Pancreas (tissue), 10 donors: ENCODE results near the gene NR1I2. TPM values are rescaled to one million over a fixed set of nuclear protein-coding genes. Genes with fewer than 3 reads are reported as not detected.

Experiments
- ATAC-seq, 4 donors: fragments of 200-7000 bp; cut with Tn5 transposase; one replicate each; pipeline versions ENCODE4 v1.8.0 to v1.9.1; 2020; ENCODE audit warnings: mild to moderate bottlenecking in 4 of 4, moderate library complexity in 4 of 4
- DNase-seq, 6 donors: peaks; one replicate each; pipeline ENCODE4 v3.0.0-alpha.2; 2020
- FAIRE-seq: peaks from 2 replicates; lab custom pipeline; 2012; peaks lifted over from hg19 to GRCh38; lab: Jason Lieb, UNC
- H3K27ac ChIP-seq, 4 donors: fragments of 200-600 bp; sonication (generic); 1 replicate in 3 of 4; 2 replicates in 1 of 4; pipeline versions ENCODE4 v1.5.0 to v1.8.0; 2020
- H3K27me3 ChIP-seq, 4 donors: fragments of 200-600 bp; one replicate each; pipeline ENCODE4 v1.8.0; 2021
- H3K36me3 ChIP-seq, 3 donors: fragments of 200-600 bp; sonication (generic) in 1 of 3; one replicate each; pipeline versions ENCODE4 v1.5.0 to v1.8.0; 2020 to 2021
- H3K4me1 ChIP-seq, 3 donors: fragments of 200-600 bp; one replicate each; pipeline ENCODE4 v1.8.0; 2021
- H3K4me3 ChIP-seq, 4 donors: fragments of 200-600 bp; sonication (generic) in 2 of 4; one replicate each; pipeline versions ENCODE4 v1.5.0 to v1.8.0; 2020 to 2021
- H3K9me3 ChIP-seq, 4 donors: fragments of 200-600 bp; one replicate each; pipeline ENCODE4 v1.8.0; 2021
- WGBS, 2 donors: extraction: QIAGEN DNeasy Blood & Tissue Kit; methylation state at CpG; one replicate each; pipeline ENCODE4 v1.1.7; 2013; 5-methylcytosine and 5-hydroxymethylcytosine counted together
- intact Hi-C, 3 donors: fragments of 100-400 bp; cut with DNase I; formaldehyde crosslinking; loops; one replicate each; pipeline versions ENCODE4 v1.11.1 to v1.14.2; 2022
- polyA plus RNA-seq, 2 donors: library from polyadenylated mRNA; stranded (reverse); fragments of 200-250 nt; gene quantifications; one replicate each; pipeline ENCODE4 v1.2.3, GENCODE V29; 2013
- total RNA-seq, 6 donors: library from RNA; stranded (reverse); fragmentation: NEBNext Ultra II Directional in 4 of 6; extraction: Animal tissue kit (Norgen Biotek cat#: 25700) in 4 of 6; gene quantifications; one replicate each; pipeline versions ENCODE4 v1.2.1 to v1.2.4, GENCODE V29; 2021 to 2023
- TF ChIP-seq, protein P1 (sequence below), 4 donors: fragments of 200-600 bp; sonication (generic) in 3 of 4; IDR thresholded peaks; one replicate each; pipeline versions ENCODE4 v1.5.0 to v1.8.0; 2021; ENCODE audit warnings: antibody characterized with exemption in 4 of 4
- donor health status: healthy with polysubstance abuse.
- donor health status: DM: no; HTN: no; CAD: no; lungs with moderate emphysema.
- donor health status: DM: no; HTN: no; CAD: no.
- donor health status: control.
- donor health status: control.
- donor health status: Bipolar disorder and iron deficiency.
- donor health status: DM: yes; HTN: yes; CAD: no.
- donor health status: DM: no; HTN: no; CAD: no.
- donor health status: DM: no; HTN: no; CAD: no.
- donor health status: DM: yes; HTN: yes; CAD: no.

The NR1I2 gene
- total RNA-seq (under 1 TPM; 0.12 to 0.31 (median 0.19) TPM), polyA plus RNA-seq (under 1 TPM; 0.26 to 0.30 TPM)

DNA sequence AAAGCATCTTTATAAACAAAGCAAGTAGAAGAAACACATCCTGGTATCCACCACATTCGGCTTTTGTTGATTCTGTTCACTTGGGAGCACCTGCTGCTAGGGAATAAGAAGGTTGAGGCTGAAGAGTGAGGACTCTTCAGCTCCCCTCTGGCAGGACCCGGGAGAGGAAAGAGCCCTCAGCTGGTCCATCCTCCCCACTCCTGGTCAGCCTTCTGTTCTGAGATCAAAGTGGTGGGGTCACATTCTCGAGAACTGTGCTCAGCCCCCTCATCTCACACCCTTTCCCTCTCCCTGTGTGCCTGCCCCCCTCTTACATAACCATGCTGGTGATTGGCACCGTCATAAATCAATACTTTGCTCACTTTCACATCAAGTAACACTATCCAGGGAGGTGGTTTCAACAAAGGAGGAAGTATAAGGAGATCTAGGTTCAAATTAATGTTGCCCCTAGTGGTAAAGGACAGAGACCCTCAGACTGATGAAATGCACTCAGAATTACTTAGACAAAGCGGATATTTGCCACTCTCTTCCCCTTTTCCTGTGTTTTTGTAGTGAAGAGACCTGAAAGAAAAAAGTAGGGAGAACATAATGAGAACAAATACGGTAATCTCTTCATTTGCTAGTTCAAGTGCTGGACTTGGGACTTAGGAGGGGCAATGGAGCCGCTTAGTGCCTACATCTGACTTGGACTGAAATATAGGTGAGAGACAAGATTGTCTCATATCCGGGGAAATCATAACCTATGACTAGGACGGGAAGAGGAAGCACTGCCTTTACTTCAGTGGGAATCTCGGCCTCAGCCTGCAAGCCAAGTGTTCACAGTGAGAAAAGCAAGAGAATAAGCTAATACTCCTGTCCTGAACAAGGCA, at the start of gene NR1I2:
Gene NR1I2, plus strand, starts transcription at position 772 of the 869 bp plus-strand sequence.
- WGBS, 2 donors = 68 to 74% methylated on average over 10 of the region's 10 CpGs
- intact Hi-C loops = no loop called here
- ATAC-seq = no peak
- Histone ChIP-seq H3K36me3 (no peaks in the 10 kb centered on the region), H3K27ac (no peak within 1 kb of the TSS), H3K4me1 (no peaks in the 10 kb centered on the region), H3K27me3 (no peaks in the 10 kb centered on the region), H3K4me3 (no peak within 1 kb of the TSS), H3K9me3 (no peaks in the 10 kb centered on the region)
- TF ChIP-seq, protein P1, sequence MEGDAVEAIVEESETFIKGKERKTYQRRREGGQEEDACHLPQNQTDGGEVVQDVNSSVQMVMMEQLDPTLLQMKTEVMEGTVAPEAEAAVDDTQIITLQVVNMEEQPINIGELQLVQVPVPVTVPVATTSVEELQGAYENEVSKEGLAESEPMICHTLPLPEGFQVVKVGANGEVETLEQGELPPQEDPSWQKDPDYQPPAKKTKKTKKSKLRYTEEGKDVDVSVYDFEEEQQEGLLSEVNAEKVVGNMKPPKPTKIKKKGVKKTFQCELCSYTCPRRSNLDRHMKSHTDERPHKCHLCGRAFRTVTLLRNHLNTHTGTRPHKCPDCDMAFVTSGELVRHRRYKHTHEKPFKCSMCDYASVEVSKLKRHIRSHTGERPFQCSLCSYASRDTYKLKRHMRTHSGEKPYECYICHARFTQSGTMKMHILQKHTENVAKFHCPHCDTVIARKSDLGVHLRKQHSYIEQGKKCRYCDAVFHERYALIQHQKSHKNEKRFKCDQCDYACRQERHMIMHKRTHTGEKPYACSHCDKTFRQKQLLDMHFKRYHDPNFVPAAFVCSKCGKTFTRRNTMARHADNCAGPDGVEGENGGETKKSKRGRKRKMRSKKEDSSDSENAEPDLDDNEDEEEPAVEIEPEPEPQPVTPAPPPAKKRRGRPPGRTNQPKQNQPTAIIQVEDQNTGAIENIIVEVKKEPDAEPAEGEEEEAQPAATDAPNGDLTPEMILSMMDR (IDR thresholded peaks at IDR 0.05) = no peak
- no peak for DNase-seq
- no peak for FAIRE-seq

DNA sequence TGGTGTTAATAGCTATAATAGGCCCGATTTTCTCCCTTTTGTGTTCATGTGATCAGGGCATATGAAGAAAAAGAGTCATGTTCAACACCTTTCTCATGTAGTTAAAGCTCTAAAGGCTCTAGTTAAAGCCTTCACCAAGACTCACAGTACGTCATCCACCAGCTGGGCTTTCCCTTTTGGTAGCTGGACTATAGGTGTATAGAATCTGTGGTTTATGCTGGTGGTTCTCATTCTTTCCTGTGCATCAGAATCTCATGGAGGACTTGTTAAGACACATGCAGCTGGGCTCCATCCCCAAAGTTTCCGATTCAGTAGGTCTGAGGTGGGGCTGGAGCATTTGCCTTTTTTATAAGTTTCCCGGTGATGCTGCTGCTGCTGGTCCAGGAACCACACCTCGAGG, 48.1 kb upstream of the NR1I2 start:
- TF ChIP-seq, protein P1 (IDR thresholded peaks at IDR 0.05) = no peak
- Histone ChIP-seq H3K36me3 (peaks cover 0 to 9% (median 0%) of the 10 kb centered on the region in 3 donors), H3K27me3 (no peaks in the 10 kb centered on the region), H3K27ac (no peak overlapping the region), H3K4me3 (no peak overlapping the region), H3K4me1 (no peaks in the 10 kb centered on the region), H3K9me3 (no peaks in the 10 kb centered on the region)
- FAIRE-seq (no peak), ATAC-seq (no peak), DNase-seq (no peak)
- intact Hi-C loops = no loop called here
- 89 to 91% methylated on average over 5 of the region's 5 CpGs for WGBS, 2 donors

DNA sequence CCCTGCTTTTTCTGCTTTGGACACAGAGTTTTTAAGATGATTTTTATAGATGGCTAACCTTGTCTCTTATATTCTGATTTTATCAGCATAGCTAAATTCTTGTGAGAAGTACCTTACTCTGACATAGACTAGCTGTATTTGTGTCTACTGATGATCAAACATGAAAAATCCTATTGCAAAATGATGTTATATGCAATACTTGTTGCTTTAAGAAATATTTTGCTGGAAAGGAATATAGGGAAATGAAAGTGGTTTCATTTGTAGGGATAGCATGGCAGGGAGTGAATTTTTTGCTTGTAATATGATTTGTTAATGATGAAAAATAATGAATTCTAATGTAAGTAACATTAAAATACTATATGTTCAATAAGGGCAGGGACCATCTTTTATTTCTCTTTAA, 43.2 kb upstream of the NR1I2 start:
- Histone ChIP-seq H3K9me3 (no peaks in the 10 kb centered on the region), H3K4me3 (no peak overlapping the region), H3K36me3 (no peaks in the 10 kb centered on the region), H3K27ac (no peak overlapping the region), H3K4me1 (no peaks in the 10 kb centered on the region), H3K27me3 (no peaks in the 10 kb centered on the region)
- no peak for DNase-seq
- no peak for FAIRE-seq
- no peak for ATAC-seq
- TF ChIP-seq, protein P1 (IDR thresholded peaks at IDR 0.05) = no peak
- intact Hi-C loops = no loop called here

DNA sequence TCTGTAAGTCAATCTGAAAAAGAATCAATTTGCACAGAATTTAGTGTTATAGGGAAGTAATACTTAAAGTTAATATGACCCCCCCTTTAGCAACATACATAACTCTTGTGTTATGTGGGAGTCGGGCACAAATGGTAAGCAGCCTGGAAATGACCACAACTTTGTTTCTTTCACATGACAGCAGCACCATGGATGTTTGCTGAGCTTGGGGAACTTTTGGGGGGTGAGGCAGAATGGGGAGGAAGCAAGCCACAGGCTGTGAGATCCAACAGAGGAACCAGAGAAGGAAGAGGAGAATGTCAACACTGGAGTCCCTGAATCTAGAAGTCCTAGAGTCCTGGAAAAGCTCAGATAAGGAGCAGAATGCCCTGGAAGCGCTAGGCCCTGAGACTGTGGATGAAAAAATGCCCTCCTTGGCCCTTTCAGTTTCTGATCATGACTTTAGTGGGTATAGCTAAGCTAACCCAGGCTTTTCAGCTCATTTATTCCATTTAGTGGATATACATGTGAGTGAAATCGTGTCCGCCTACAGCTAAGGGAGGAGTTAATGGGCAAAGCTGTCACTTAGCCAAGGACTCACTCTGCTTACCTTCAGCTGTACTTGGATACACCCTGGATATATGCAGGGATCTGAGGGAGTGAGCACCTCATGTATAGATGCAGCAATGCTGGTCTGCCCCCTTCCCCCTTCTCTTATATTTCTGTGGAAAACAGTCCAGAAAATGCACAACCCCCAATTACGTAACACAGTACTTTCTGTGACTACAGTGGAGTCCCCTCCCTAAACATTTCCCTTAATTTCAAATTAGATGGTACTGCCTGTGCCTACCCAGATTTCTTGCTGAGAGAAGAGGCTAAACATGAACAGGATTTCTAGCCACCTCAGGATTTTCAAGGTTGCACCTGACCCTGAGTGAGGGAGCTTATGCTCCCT, 40.0 kb upstream of the NR1I2 start:
- WGBS, 2 donors = 89 to 90% methylated on average over 5 of the region's 5 CpGs
- Histone ChIP-seq H3K36me3 (peaks cover 0 to 22% (median 0%) of the 10 kb centered on the region in 3 donors), H3K9me3 (no peaks in the 10 kb centered on the region), H3K27ac (no peak overlapping the region), H3K4me3 (no peak overlapping the region), H3K27me3 (no peaks in the 10 kb centered on the region), H3K4me1 (no peaks in the 10 kb centered on the region)
- intact Hi-C loops = no loop called here
- FAIRE-seq = no peak
- TF ChIP-seq, protein P1 (IDR thresholded peaks at IDR 0.05) = no peak
- ATAC-seq = peak in 1 of 4 donors; percentile 20
- DNase-seq = no peak
